NB4 (cell line): Measurements from ENCODE around the gene UBR3.

ENCODE experiments used
- POLR2A ChIP-seq: IDR thresholded peaks from 2 replicates; pipeline ENCODE4 v1.6.1; 2011; ENCODE audit warnings: mild to moderate bottlenecking; ENCODE audit not compliant: insufficient read length; ENCODE audit errors: extremely low read depth
- TF ChIP-seq, protein P1 (sequence below): IDR thresholded peaks from one replicate; pipeline ENCODE4 v1.5.1; 2012; ENCODE audit warnings: low read depth, low read length

DNA sequence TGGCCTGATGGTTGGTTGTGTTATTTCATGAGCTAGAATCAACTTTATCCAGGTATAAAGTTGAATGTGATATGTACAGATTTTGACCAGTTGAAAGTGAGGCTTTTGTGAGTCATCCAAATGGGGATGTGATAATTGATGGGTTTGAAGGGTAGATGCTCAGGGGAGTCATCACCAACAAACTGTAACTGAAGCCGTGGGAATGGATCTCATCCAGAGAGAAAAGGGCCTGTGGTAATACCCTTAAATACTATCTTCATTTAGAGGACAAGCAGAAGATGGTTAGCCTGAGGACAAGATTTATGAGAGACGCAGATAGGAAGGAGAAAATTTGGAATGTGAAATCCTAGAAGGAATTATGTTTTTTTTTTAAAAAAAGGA, 260.1 kb downstream of the UBR3 start:
- no peak for TF ChIP-seq POLR2A
- TF ChIP-seq, protein P1, sequence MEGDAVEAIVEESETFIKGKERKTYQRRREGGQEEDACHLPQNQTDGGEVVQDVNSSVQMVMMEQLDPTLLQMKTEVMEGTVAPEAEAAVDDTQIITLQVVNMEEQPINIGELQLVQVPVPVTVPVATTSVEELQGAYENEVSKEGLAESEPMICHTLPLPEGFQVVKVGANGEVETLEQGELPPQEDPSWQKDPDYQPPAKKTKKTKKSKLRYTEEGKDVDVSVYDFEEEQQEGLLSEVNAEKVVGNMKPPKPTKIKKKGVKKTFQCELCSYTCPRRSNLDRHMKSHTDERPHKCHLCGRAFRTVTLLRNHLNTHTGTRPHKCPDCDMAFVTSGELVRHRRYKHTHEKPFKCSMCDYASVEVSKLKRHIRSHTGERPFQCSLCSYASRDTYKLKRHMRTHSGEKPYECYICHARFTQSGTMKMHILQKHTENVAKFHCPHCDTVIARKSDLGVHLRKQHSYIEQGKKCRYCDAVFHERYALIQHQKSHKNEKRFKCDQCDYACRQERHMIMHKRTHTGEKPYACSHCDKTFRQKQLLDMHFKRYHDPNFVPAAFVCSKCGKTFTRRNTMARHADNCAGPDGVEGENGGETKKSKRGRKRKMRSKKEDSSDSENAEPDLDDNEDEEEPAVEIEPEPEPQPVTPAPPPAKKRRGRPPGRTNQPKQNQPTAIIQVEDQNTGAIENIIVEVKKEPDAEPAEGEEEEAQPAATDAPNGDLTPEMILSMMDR: no peak
